GM21390 (cell line): ENCODE results near the gene GRM3.

Experiments
- ATAC-seq: cut with Tn5 transposase; IDR thresholded peaks from one replicate; pipeline ENCODE4 v1.9.1; 2021; ENCODE audit not compliant: unreplicated experiment

GRM3 gene

DNA sequence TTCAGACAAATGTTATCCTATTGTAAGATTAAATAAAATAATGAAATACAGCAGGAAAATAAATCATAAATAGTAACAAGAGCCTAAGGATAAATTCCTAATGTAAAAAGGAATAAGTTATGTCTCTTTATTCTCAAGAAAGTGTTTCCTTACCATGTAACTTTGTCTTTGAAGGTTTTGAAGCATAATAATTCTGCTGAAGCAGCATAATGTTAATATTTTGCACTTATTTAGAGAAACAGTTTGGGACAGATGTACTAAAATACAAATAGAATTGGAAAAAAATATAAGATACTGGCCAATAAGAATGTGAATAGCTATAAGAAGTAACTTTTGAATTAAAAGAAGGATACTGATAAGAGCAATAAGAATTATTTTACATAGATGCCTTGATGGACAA, 45.7 kb downstream of the GRM3 start:
- no peak for ATAC-seq

DNA sequence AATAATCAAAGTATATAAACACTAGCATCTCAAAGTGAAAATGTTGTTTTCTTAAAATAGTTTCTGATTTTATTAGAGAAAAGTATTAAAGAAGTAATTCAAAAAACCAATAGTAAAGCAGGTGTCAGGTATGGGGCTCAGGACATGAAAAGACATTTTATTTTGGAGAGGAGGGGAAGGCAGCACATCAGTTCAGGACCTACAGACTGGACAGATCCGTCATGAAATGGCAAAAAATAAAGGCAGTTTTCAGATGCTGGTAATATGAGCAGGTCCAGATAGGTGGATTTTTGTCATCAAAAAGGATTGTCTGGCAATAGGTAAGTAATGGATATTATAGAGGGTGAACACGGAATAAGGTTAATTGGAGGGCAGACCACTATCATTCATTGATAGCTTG, 49.0 kb downstream of the GRM3 start:
- ATAC-seq, result no peak

DNA sequence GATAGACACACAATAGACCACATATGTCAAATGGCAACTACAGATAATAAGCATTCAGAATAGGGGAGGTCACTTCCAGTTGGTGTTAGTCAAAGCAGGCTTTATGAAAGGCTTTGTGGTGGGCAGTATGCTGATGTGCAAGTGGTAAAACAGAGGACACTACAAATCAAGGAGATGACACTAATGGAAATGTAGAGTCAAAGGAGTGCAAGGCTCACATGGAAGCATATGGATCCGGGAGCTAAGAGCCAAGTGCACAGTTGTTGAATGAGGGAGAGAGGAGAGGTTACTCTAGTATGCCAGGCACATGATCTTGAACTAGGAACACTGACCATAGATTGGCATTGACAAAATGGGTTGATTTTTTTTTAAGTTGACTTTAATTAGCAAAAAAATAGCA, 62.7 kb downstream of the GRM3 start:
- ATAC-seq, result no peak

DNA sequence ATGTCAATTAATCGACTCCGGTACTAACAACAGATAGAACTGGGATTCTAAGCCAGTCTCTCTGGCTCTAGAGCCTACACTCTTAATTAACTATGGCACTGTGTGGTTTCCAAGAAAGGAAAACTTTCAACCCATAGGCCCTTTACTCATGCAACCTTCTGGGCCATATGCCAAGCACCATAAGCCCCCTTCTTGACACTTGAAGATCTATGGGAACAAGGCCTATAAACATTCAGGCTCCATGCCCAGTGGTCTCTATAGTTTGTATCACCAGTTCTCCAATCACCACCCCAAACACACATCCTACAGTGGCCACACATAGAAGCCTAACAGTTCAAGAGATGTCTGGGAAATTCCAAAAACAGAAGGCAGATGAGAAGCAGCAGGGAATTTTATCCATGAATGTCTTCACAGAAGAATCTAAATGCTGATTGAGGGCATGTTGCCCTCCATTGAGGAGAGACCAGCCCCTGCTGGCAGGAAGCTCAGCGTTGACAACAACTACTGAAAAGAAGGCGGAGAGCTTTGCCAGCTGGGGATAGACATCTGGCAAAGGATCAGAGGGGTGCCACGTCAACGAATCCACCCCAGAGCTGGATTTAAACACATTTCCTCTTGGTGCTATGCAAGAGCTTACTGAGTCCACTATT, 64.4 kb downstream of the GRM3 start:
- no peak for ATAC-seq

DNA sequence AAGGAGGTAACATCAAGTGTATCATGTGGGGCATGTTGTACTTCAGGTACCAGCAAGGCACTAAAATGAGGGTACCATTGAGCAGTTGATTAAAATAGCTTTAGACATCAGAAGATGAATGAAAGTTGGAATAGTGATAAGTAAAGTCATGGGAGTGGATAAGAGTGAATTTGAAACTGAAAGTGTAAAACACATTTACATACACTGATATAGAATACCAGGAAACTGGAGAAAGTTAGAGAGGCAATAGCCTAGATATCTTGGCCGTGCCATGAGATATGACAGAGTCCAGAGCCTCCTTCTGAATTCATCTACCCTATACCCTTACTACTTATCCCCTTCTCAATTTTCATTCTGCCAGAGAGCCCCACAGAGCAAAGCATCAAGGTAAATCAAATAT, 76.6 kb downstream of the GRM3 start:
- ATAC-seq, result no peak

DNA sequence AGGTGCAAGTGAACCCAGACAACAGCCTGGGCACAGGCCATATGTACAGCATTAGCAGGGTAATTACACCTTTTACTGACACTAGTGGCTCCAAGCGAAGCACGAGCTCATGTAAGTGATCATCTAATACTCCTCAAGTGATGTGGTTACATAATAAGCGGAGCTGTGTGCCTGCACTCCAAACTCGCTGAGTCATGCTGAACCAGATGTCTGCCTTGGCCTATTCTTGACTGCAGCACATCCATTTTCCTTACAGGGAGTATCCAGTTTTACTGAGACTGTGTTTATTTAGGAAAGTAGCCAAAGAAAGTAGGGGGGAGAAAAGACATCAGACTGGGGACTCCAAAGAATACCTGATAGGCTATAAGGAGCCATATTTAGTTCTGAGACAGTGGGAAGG, 90.1 kb downstream of the GRM3 start:
- no peak for ATAC-seq

DNA sequence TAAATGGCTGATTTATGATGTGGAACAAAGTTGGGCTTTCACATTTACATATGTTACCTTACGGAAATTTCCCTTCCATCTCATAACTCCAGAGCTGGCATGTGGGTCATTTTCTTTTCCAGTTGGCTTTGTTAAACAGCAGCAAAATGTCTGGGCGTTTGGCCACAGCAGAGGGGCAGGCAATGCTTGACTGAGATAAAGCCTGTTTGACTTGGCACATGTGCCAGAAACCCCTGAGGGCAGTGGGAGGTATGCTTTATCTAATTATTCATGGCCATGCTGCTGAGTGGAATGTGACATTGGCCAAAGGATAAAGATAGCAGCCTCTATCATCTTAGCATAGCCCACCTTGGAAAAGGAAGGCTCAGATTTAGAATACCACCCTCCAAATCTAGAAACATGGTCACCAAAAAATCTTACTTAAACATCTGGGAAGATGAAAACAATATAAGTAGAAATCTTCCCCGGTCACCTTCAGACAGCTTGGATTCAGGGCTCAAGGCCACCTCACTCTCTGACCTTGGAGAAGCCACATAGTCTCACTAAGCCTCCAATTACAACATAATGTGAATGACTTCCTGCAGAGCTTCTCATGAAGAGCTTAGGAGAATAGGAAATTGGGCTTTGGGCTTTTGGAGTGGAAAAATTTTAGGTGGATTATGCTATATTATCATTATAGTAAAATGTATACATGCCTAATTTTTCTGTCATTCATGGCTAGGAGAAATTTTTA, 101.5 kb downstream of the GRM3 start:
- ATAC-seq, result no peak

DNA sequence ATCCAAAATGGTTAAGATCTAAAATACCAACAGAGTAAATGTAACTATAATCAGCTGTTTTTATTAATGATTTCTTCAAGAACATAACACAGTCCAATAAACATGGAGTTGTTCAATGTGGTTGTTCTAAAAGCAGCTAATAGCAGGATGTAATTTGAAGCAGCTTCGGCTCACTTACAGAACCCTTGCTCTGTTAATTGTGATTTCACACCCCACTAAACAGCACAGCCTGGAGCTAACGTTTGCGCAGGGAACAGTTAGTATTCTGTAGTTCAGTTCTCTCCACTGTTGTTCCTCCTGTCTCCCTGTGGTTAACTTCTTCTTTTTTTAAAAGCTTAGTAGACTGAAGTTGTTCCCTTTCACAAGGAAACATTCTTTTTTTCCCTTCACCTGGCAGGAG, 104.0 kb downstream of the GRM3 start:
- no peak for ATAC-seq

DNA sequence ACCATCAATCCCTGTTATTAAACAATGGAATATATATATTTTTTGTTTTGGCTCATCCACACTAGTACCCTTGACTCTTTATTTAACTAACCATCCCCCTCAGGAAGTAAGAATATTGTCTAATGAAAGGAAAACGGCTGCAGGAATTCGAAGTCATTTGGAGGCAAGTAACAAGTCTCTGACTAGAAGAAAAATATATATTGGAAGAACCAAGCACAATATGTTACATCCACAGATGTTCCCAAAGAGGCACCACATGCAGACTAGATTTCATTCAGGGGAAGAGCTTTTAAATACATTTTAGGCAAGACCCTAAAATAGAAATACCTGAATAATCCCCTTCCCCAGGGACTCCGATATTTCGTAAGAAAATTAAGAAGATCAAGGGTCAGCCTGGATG, 104.5 kb downstream of the GRM3 start:
- no peak for ATAC-seq

DNA sequence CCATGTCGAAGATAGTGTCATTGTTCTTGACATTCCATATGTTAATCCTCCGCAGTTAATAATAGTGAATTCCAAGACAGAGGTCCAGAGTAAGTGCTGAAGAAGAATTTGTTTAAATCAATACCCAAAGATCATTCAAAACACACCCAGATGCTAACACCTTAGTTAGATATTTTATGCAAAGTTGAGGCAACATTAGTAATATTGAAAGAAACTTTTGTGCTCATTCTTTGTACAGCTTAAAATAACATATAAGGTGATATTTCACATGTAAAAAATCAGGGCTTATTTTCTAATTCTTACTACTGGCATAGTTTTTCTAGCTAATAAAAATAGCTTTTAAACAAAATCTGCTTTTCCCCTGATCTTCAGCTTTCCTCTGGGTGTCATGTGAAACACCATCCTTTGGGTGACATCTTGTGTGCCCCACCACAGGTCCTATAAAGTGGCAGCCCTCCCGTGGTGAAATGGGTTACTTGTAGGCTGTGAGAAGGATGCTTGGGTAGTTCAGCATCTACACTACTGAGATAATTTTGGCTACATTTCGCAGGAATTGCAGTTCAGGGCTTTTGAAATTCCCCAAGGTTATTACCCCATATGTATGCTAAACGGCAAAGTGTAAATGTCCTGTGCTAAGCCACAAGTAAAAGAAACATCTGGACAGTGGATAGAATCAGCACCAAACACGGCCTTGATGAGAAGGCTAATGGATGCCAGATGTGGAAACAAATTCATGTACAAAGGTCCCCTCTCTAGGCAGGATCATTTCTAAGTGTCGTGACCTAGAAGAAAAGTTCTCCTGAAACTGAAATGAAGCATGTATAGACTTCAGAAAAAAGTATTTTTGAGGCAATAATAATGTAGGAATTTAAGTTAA, 105.4 kb downstream of the GRM3 start:
- ATAC-seq, result peak; percentile 56

DNA sequence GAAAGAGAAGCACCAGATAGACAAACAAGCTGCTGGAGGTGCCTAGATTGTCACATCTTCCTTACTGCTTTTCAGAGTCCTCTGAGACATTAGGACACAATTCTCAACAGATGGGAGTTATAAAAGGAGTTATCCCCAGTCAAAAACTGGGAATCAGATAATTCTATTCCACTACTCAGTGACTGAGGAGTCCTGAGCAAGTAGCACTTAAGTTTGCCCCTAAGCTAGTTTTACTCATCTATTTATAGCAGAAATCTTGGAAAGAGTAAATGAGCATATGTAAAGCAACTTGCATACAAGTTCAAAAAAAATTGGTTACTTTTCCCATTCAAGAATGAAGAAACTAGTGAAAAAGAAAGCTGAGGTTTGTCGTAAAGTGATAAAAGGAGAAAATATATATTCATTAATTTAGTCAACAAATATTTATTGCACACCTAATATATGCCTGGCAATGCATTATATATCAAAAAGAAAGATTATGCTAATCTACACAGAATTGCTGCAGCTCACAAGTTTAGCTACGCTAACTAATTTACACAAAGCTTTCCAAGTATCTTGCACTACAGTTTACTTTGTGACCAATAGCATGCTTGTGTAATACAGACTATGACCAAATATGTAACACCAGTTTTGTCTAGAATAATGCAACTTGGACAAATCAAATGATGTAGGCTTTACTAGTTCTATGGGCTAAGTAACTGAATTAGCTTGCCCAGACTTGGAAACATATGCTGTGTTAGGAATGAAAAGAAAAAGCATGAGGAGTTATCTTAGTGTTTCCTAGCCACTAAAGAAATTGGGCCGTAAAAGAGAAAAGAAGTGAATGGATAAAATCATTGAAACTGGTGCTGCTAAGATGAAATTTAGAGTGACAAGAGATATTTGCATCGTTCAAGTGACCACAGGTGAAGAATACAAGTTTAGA, 106.3 kb downstream of the GRM3 start:
- no peak for ATAC-seq

DNA sequence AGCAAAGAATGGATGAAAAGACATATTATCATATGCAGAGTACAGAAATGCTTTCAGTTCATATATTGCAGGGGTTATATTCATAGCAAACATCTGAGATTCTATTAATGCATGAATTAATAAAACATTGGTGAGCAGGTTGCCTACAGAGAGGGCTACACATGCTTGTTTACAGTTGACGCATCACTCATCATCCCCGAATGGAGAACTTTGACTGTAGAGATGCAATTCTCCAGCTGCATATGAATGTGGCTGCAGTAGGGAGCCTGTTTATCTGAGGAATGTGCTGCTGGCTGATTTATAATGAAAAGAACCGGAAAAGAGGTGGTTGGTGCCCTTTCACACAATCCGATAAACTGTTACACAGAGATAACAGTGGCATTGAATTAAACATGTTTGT, 116.5 kb downstream of the GRM3 start:
- no peak for ATAC-seq

DNA sequence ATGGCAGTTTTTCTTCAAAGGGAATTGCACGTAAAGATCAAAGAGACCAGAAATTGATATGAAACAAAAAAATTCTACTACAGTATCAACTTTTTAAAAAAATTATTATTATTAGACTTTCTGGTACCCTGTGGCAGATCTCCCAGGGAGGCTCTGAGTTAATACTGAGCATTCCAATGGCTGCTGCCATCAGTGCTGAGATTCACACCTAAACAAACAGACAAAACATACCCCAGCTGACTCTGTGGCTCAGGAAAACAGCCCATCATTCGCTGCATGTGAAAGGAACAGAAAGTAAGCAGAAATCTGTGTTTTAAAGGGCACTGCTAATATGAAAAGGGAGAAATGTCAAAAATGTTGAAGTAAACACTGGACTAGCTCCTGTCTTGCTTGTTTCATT, 118.4 kb downstream of the GRM3 start:
- ATAC-seq, result no peak

DNA sequence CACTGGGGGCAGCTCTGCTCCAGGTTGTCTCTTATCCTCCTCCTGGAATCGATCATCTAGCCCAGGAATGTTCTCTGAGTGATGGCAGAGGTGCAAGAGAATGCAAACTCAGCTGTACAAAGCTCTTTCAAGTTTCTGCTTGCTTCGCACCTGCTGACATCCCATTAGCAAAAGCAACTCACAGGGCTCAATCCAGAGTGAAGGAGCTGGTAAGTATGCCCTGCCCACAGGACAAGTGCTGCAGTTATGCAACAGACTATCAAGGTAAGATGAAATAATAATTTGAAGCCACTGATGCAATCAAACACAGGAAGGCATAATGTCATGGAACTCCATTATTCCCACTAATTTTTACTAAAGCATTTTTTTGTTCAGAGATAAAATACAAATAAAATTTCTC, 122.2 kb downstream of the GRM3 start:
- ATAC-seq, result no peak

DNA sequence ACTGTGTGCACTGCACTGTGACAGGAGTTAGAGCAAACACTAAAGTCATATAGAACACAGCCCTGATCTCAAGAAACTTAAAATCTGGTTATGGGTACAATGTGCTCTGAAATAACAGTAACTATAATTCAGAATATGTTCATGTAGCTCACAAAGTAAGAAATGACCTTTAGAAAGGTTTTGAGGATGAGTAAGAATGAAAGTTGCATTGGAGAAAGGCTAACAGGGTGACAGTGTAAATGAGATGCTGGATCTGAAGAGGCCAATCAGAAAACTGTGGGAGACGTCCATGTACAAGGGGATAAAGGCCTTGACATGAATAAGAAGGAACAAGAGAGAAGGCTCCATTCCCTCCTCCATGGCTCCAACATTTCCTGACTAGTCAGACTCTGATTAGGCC, 124.7 kb downstream of the GRM3 start:
- ATAC-seq, result no peak

DNA sequence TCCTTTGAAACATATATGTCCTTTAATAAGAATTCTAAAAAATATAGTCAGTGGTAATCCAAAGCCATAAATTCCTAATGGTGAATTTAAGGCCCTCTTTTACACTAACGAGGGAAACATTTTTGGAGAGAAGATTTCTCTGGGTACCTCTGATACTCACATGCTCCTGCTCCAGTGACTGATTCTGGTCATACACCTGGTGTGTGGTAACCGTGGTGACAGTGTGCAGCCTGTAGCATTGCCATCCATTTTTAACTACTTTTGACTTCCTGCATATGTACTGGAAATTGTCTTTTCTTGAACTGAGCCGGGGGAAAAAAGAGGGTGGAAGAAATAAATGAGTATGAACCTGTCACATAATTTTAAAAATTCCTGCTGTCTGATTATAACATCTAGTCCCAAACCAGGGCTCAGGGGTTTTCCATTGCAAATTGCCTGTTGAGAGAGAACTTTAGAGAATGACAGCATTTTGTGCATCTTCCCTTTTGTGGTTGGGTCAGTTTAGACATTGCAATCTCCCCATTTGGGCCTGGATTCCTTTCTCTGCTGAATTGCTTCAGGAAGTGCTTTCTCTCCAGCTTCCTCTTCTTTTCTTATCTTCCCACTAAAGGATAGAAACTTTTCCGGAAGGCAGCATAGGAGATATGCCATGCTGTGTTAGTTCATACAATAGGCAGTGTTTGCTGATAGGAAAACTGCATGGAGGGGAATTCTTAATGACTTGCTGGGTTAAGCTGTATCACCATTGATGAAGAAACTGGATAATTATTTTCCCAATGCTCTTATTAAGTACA, 125.5 kb downstream of the GRM3 start:
- peak; percentile 68 for ATAC-seq

DNA sequence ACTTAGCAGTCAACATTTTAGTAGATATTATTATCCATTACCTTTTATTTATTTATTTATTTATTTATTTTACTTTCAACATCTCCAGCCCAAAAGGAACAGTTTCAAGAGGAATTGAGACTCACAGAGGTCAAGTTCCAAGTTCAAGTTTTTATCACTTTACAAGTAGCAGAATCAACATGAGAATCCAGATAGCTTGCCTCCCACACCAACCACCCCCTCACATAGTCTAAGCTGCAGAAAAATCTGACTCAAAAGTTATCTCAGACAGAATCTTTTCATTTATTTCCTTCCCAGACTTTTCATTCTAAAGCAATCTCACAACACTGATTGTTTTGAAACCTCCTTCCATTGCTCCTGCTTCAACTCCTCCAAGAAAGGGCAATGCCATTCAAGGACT, 129.6 kb downstream of the GRM3 start:
- no peak for ATAC-seq

DNA sequence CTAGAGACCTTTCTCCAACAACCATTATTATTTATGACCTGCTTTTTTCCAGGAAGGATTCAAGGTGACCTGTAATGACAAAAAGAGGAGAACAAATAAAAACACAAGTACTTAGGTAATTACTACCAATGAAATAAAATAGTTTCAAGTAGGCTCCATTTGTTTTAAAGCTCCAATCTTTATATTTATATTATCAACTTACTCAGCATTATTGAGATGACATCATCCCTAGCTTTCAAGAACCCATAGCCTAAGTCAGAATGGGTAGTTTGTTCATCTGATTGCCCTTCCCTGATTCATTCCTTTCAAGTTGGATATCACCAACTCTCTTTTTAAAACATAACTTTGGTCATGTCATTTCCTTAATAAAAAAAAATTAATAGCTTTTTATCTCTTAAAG, 131.5 kb downstream of the GRM3 start:
- no peak for ATAC-seq

DNA sequence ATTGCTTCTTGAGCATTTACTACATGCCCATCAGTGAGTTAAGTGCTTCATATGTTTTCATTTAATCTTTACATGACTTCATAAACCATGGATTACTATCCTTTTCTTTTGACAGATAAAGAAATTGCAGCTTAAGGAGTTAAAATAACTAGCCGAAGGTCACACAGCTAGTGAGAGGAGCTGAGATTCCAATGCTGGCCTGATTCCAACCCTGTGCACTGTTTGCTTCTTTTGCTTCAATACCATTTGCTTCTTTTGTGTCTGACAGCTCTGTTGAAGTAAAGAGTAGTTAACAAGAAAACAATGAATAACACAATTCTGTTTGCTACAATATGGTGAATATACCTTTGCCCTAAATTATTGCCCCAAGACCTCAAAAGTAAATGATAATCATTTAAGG, 132.4 kb downstream of the GRM3 start:
- no peak for ATAC-seq

DNA sequence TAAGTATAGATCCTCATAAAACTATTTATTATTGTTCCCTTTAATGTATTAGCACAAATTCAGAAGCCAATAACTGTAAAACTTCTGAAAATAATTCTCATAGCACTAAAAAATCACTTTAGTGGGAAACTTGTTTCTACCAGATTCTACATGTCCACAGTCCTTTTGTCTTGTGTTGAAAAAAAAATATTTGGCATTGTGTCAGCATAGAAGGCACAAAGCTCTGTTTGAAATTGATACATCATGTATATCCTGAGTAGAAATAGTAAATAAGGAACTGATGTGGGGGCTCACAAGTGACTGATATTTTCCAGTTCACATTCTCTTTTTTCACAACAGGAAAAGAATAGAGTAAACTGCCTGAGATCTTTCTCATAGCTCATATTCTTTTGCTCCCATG, 134.6 kb downstream of the GRM3 start:
- no peak for ATAC-seq
